GM19351 (cell line): ENCODE measurements around the gene UNC5C.

Experiments used
- ATAC-seq: cut with Tn5 transposase; IDR thresholded peaks from one replicate; pipeline ENCODE4 v1.9.1; 2021; ENCODE audit warnings: mild to moderate bottlenecking, moderate library complexity; ENCODE audit not compliant: unreplicated experiment

UNC5C gene

GRCh38 chr4:95548738-95549245 is at the start of gene UNC5C:
Gene UNC5C, minus strand, starts transcription at chr4:95548973.
- peak; percentile 3 for ATAC-seq

- ATAC-seq: no peak
Observed at GRCh38 chr4:95596676-95597075, 47.9 kb upstream of the UNC5C start.

- no peak for ATAC-seq
Observed at GRCh38 chr4:95594629-95595028, 45.9 kb upstream of the UNC5C start.

- ATAC-seq: no peak
Observed at GRCh38 chr4:95594013-95594412, 45.2 kb upstream of the UNC5C start.

- no peak for ATAC-seq
Observed at GRCh38 chr4:95591278-95591677, 42.5 kb upstream of the UNC5C start.

GRCh38 chr4:95590615-95591014 is 41.8 kb upstream of the UNC5C start:
- ATAC-seq: no peak

- ATAC-seq: no peak
Observed at GRCh38 chr4:95585016-95585695, 36.4 kb upstream of the UNC5C start.

- no peak for ATAC-seq
Observed at GRCh38 chr4:95580226-95580625, 31.5 kb upstream of the UNC5C start.

- no peak for ATAC-seq
Observed at GRCh38 chr4:95572304-95572991, 23.7 kb upstream of the UNC5C start.

GRCh38 chr4:95571577-95571976 is 22.8 kb upstream of the UNC5C start:
- no peak for ATAC-seq

GRCh38 chr4:95563638-95564337 is 15.0 kb upstream of the UNC5C start:
- ATAC-seq: no peak

GRCh38 chr4:95560774-95561173 is 12.0 kb upstream of the UNC5C start:
- ATAC-seq: no peak

GRCh38 chr4:95556207-95556859 is 7.6 kb upstream of the UNC5C start:
- ATAC-seq: no peak

GRCh38 chr4:95552942-95553550 is 4.3 kb upstream of the UNC5C start:
- no peak for ATAC-seq

- ATAC-seq: no peak
Observed at GRCh38 chr4:95551653-95552052, 2.9 kb upstream of the UNC5C start.

- ATAC-seq: no peak
Observed at GRCh38 chr4:95550115-95550987, 1.6 kb upstream of the UNC5C start.

GRCh38 chr4:95549246-95550114 is 707 bp upstream of the UNC5C start:
- ATAC-seq: peak; percentile 95

- no peak for ATAC-seq
Observed at GRCh38 chr4:95547715-95548471, 880 bp downstream of the UNC5C start.
